CD14-positive monocyte (primary cell): Measurements from ENCODE around the gene FREM2. TPM values are rescaled to one million over a fixed set of nuclear protein-coding genes. Genes with fewer than 3 reads are reported as not detected.

Experiments
- DNase-seq, 3 donors: peaks; one replicate each; pipeline ENCODE4 v3.0.0-alpha.2; 2011 to 2022
- H2AFZ ChIP-seq: 2 replicates; pipeline ENCODE4 v1.6.0; 2012; ENCODE audit warnings: mild to moderate bottlenecking, low read depth, low read length, inconsistent platforms; ENCODE audit not compliant: insufficient read depth, poor library complexity, severe bottlenecking
- H3K27ac ChIP-seq, 2 donors: 1 replicate in 1 of 2; 2 replicates in 1 of 2; pipeline ENCODE4 v1.5.1; 2012 to 2013; ENCODE audit warnings: low read length in 2 of 2, control low read depth in 1 of 2, inconsistent platforms in 1 of 2, low read depth in 1 of 2, mild to moderate bottlenecking in 1 of 2
- H3K27me3 ChIP-seq, 2 donors: one replicate each; pipeline versions ENCODE4 v1.6.0 to v1.6.1; 2011 to 2013; ENCODE audit warnings: low read length in 2 of 2; ENCODE audit not compliant: control insufficient read depth in 2 of 2, insufficient read depth in 2 of 2
- H3K36me3 ChIP-seq, 2 donors: replicated peaks in 1 of 2; 1 replicate in 1 of 2; 2 replicates in 1 of 2; pipeline versions ENCODE4 v1.5.1 to v1.6.1; 2012 to 2013; ENCODE audit warnings: low read length in 2 of 2, control low read depth in 1 of 2, inconsistent platforms in 1 of 2, mild to moderate bottlenecking in 1 of 2; ENCODE audit not compliant: insufficient read depth in 2 of 2, control insufficient read depth in 1 of 2
- H3K4me1 ChIP-seq, 2 donors: 1 replicate in 1 of 2; 2 replicates in 1 of 2; pipeline versions ENCODE4 v1.5.1 to v1.6.1; 2012 to 2013; ENCODE audit warnings: low read length in 2 of 2, control low read depth in 1 of 2, inconsistent platforms in 1 of 2, mild to moderate bottlenecking in 1 of 2, moderate library complexity in 1 of 2; ENCODE audit not compliant: insufficient read depth in 2 of 2, control insufficient read depth in 1 of 2
- H3K4me2 ChIP-seq: replicated peaks from 2 replicates; pipeline ENCODE3; 2012; ENCODE audit warnings: low read length, moderate library complexity, mild to moderate bottlenecking; ENCODE audit not compliant: poor library complexity, severe bottlenecking; ENCODE audit errors: extremely low read depth
- H3K4me3 ChIP-seq, 3 experiments: fragments of 200-600 bp in 1 of 3; sonication (generic) in 1 of 3; replicated peaks in 1 of 3; 1 replicate in 2 of 3; 2 replicates in 1 of 3; pipeline ENCODE4 v1.5.1; 2011 to 2013; ENCODE audit warnings: low read length in 3 of 3, mild to moderate bottlenecking in 3 of 3, control low read depth in 2 of 3, low read depth in 2 of 3, inconsistent platforms in 1 of 3, moderate library complexity in 1 of 3
- H3K79me2 ChIP-seq: 2 replicates; pipeline ENCODE4 v1.6.0; 2012; ENCODE audit warnings: mild to moderate bottlenecking, control low read depth, inconsistent platforms, low read length, moderate library complexity; ENCODE audit not compliant: insufficient read depth
- H3K9ac ChIP-seq: 2 replicates; pipeline ENCODE4 v1.6.0; 2017; ENCODE audit warnings: low read length, mild to moderate bottlenecking; ENCODE audit not compliant: insufficient read depth, poor library complexity, severe bottlenecking
- H3K9me3 ChIP-seq, 2 donors: replicated peaks in 1 of 2; 1 replicate in 1 of 2; 2 replicates in 1 of 2; pipeline versions ENCODE4 v1.5.1 to v1.6.1; 2012 to 2013; ENCODE audit warnings: low read length in 2 of 2, control low read depth in 1 of 2; ENCODE audit not compliant: control insufficient read depth in 1 of 2, insufficient read depth in 1 of 2
- H4K20me1 ChIP-seq: 2 replicates; pipeline ENCODE4 v1.6.0; 2012; ENCODE audit warnings: mild to moderate bottlenecking, low read length, control low read depth, moderate library complexity; ENCODE audit not compliant: insufficient read depth
- H3K27ac Mint-ChIP-seq, 7 donors: one replicate each; pipeline ENCODE4 v1.8.0; 2020; ENCODE audit warnings: mild to moderate bottlenecking in 7 of 7, mixed read lengths in 7 of 7, moderate library complexity in 6 of 7, inconsistent platforms in 2 of 7
- H3K27me3 Mint-ChIP-seq, 3 donors: one replicate each; pipeline ENCODE4 v1.8.0; 2021 to 2022; ENCODE audit warnings: low read depth in 3 of 3, mild to moderate bottlenecking in 3 of 3, mixed read lengths in 3 of 3, moderate library complexity in 3 of 3, inconsistent platforms in 1 of 3
- H3K36me3 Mint-ChIP-seq, 2 donors: one replicate each; pipeline ENCODE4 v1.8.0; 2020; ENCODE audit warnings: mixed read lengths in 2 of 2, inconsistent platforms in 1 of 2, mild to moderate bottlenecking in 1 of 2
- H3K4me1 Mint-ChIP-seq: one replicate; pipeline ENCODE4 v1.8.0; 2020; ENCODE audit warnings: mild to moderate bottlenecking, mixed read lengths
- H3K4me3 Mint-ChIP-seq, 2 donors: one replicate each; pipeline ENCODE4 v1.8.0; 2020; ENCODE audit warnings: mild to moderate bottlenecking in 2 of 2, mixed read lengths in 2 of 2, moderate library complexity in 1 of 2
- H3K9me3 Mint-ChIP-seq, 7 donors: one replicate each; pipeline ENCODE4 v1.8.0; 2020 to 2022; ENCODE audit warnings: mixed read lengths in 7 of 7, mild to moderate bottlenecking in 6 of 7, moderate library complexity in 6 of 7, inconsistent platforms in 2 of 7
- CTCF ChIP-seq: fragments of 200-600 bp; IDR thresholded peaks from one replicate; pipeline ENCODE4 v1.8.0; 2022; ENCODE audit warnings: antibody characterized with exemption, mild to moderate bottlenecking
- WGBS: methylation state at CpG from one replicate; pipeline ENCODE4 v1.1.5; 2013; ENCODE audit warnings: missing lambda C conversion rate; ENCODE audit not compliant: insufficient coverage; 5-methylcytosine and 5-hydroxymethylcytosine counted together
- intact Hi-C, 2 donors: fragments of 100-400 bp; cut with micrococcal nuclease; formaldehyde crosslinking; loops; one replicate each; pipeline versions ENCODE4 v1.15.0 to v1.15.1; 2023
- polyA plus RNA-seq, 3 donors: library from polyadenylated mRNA; depleted of rRNA in 1 of 3; unstranded in 2 of 3; stranded (reverse) in 1 of 3; fragments of 300-500 nt in 2 of 3; fragments of >200 nt in 1 of 3; fragmentation: Illumina TruSeq in 2 of 3; gene quantifications; 1 replicate in 2 of 3; 2 replicates in 1 of 3; pipeline ENCODE4 v1.2.3, GENCODE V29; 2012 to 2021

Gene FREM2
- polyA plus RNA-seq, 3 donors = not detected

- no peaks in the 10 kb centered on the region for H3K4me1 ChIP-seq
- no peak overlapping the region for H3K4me3 Mint-ChIP-seq
- WGBS = no CpG with 5 or more reads among the region's 1 CpG
Measured at GRCh38 chr13:38814331-38814730, 127.5 kb downstream of the FREM2 start.

DNA sequence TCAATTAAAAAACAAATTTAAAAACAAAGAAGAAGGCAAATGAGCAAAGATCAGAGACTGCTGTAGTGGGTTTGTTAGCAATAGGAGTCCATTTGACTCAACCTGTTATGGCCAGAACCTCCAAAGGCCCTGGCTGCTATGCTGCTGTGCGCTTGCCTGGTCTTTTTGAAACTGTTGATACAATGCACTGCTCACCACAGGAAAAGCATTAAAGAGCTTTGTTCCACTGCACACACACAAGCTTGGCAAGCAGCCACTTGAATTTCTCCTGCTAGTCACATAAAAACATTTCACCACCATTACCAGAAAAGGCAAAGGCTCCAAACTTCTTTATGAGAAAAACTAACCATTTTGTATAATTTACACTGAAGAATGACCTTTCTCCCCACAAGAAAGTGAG is 132.2 kb downstream of the FREM2 start:
- WGBS = 50% methylated on average over 1 of the region's 1 CpG
- DNase-seq = no peak
- no peaks in the 10 kb centered on the region for H3K36me3 Mint-ChIP-seq

More at GRCh38 chr13:38814331-38814730, 127.5 kb downstream of the FREM2 start:
- H2AFZ ChIP-seq = no peak overlapping the region
- H3K4me3 ChIP-seq = no peak overlapping the region
- no peak for TF ChIP-seq CTCF
- H3K4me1 Mint-ChIP-seq = no peaks in the 10 kb centered on the region
- H3K36me3 Mint-ChIP-seq = no peaks in the 10 kb centered on the region
- no peaks in the 10 kb centered on the region for H3K27me3 Mint-ChIP-seq
- H3K4me2 ChIP-seq = no peak overlapping the region
- H4K20me1 ChIP-seq = no peaks in the 10 kb centered on the region
- no peak overlapping the region for H3K9ac ChIP-seq
- intact Hi-C loops = no loop called here
- H3K27ac Mint-ChIP-seq = no peak overlapping the region
- H3K27me3 ChIP-seq = no peaks in the 10 kb centered on the region
- peaks cover 12 to 22% of the 10 kb centered on the region in 2 donors for H3K9me3 ChIP-seq
- H3K79me2 ChIP-seq = no peaks in the 10 kb centered on the region
- no peak for DNase-seq
- H3K9me3 Mint-ChIP-seq = peaks cover 2 to 26% (median 9%) of the 10 kb centered on the region in 7 donors
- H3K27ac ChIP-seq = no peak overlapping the region
- no peaks in the 10 kb centered on the region for H3K36me3 ChIP-seq

More for the DNA sequence above, 132.2 kb downstream of the FREM2 start:
- Histone ChIP-seq H3K79me2 (no peaks in the 10 kb centered on the region), H3K9me3 (peaks cover 8 to 15% of the 10 kb centered on the region in 2 donors), H3K27ac (no peak overlapping the region), H2AFZ (no peak overlapping the region), H3K9ac (no peak overlapping the region), H3K27me3 (no peaks in the 10 kb centered on the region), H3K36me3 (no peaks in the 10 kb centered on the region), H3K4me2 (no peak overlapping the region), H3K4me3 (no peak overlapping the region), H4K20me1 (no peaks in the 10 kb centered on the region), H3K4me1 (no peaks in the 10 kb centered on the region)
- Mint-ChIP-seq H3K9me3 (peaks cover 0 to 16% (median 4%) of the 10 kb centered on the region in 7 donors), H3K27ac (no peak overlapping the region), H3K27me3 (no peaks in the 10 kb centered on the region), H3K4me1 (no peaks in the 10 kb centered on the region), H3K4me3 (no peak overlapping the region)
- no peak for TF ChIP-seq CTCF
- intact Hi-C loops = no loop called here
